Parathyroid adenoma (tissue), 2 donors: ENCODE measurements around the gene MPP4.

Source experiments
- H2AFZ ChIP-seq: fragments of 300-600 bp; sonication (generic); one replicate; pipeline ENCODE4 v1.7.0; 2017; ENCODE audit warnings: antibody characterized with exemption, mild to moderate bottlenecking
- H3K27ac ChIP-seq: fragments of 300-600 bp; sonication (generic); one replicate; pipeline ENCODE4 v1.7.0; 2017
- H3K27me3 ChIP-seq: fragments of 300-600 bp; sonication (generic); one replicate; pipeline ENCODE4 v1.7.0; 2017; ENCODE audit warnings: low read length; ENCODE audit not compliant: control insufficient read depth, insufficient read depth
- H3K36me3 ChIP-seq: fragments of 300-600 bp; sonication (generic); one replicate; pipeline ENCODE4 v1.7.0; 2017; ENCODE audit warnings: low read length; ENCODE audit not compliant: control insufficient read depth, insufficient read depth
- H3K4me1 ChIP-seq: fragments of 300-600 bp; sonication (generic); one replicate; pipeline ENCODE4 v1.7.0; 2017; ENCODE audit warnings: control low read depth
- H3K4me2 ChIP-seq: fragments of 300-600 bp; sonication (generic); one replicate; pipeline ENCODE4 v1.7.0; 2017; ENCODE audit warnings: low read length
- H3K4me3 ChIP-seq: fragments of 300-600 bp; sonication (generic); one replicate; pipeline ENCODE4 v1.7.0; 2017; ENCODE audit warnings: low read depth, low read length
- H3K79me2 ChIP-seq: fragments of 300-600 bp; sonication (generic); one replicate; pipeline ENCODE4 v1.7.0; 2017; ENCODE audit warnings: control low read depth
- H3K9ac ChIP-seq: fragments of 300-600 bp; sonication (generic); one replicate; pipeline ENCODE4 v1.7.0; 2017; ENCODE audit warnings: mild to moderate bottlenecking
- H3K9me3 ChIP-seq: fragments of 300-600 bp; sonication (generic); one replicate; pipeline ENCODE4 v1.7.0; 2017; ENCODE audit warnings: low read length; ENCODE audit not compliant: control insufficient read depth
- CTCF ChIP-seq: fragments of 300-600 bp; sonication (generic); IDR thresholded peaks from one replicate; pipeline ENCODE4 v1.7.0; 2017; ENCODE audit warnings: antibody characterized with exemption, mild to moderate bottlenecking
- donor health status: primary hyperparathyroidism.

MPP4 gene

GRCh38 chr2:201647431-201647830 lies 51.0 kb downstream of the MPP4 start:
- Histone ChIP-seq H3K4me3 (no peak overlapping the region), H3K9ac (no peak overlapping the region)

GRCh38 chr2:201644001-201644400 lies 54.4 kb downstream of the MPP4 start:
- peak overlapping the region; percentile 95 for H3K4me3 ChIP-seq
- peak overlapping the region; percentile 83 for H2AFZ ChIP-seq
- no peak overlapping the region for H3K9ac ChIP-seq
- H3K27me3 ChIP-seq, result no peaks in the 10 kb centered on the region
- H3K4me1 ChIP-seq, result peaks cover 6% of the 10 kb centered on the region
- peak overlapping the region; percentile 83 for H3K27ac ChIP-seq
- no peaks in the 10 kb centered on the region for H3K36me3 ChIP-seq
- TF ChIP-seq CTCF, result no peak
- no peaks in the 10 kb centered on the region for H3K79me2 ChIP-seq
- no peak overlapping the region for H3K4me2 ChIP-seq
- H3K9me3 ChIP-seq, result no peaks in the 10 kb centered on the region

More at GRCh38 chr2:201647431-201647830, 51.0 kb downstream of the MPP4 start:
- Histone ChIP-seq H3K9me3 (no peaks in the 10 kb centered on the region), H3K79me2 (no peaks in the 10 kb centered on the region), H2AFZ (no peak overlapping the region), H3K36me3 (no peaks in the 10 kb centered on the region), H3K27me3 (no peaks in the 10 kb centered on the region), H3K4me2 (no peak overlapping the region), H3K27ac (no peak overlapping the region), H3K4me1 (peaks cover 6% of the 10 kb centered on the region)
- TF ChIP-seq CTCF, result no peak

GRCh38 chr2:201643216-201643890 lies 55.1 kb downstream of the MPP4 start, which contains the start of gene TMEM237:
Gene TMEM237 (minus strand): TSS chr2:201643503. CDS start chr2:201643400, 103 bp downstream.
- Histone ChIP-seq H3K36me3 (no peaks in the 10 kb centered on the region), H3K27ac (peak within 1 kb of the TSS; percentile 83), H3K4me1 (peaks cover 6% of the 10 kb centered on the region), H3K4me3 (peak within 1 kb of the TSS; percentile 95), H3K4me2 (peak within 1 kb of the TSS; percentile 93), H3K9ac (peak within 1 kb of the TSS; percentile 61), H3K9me3 (no peaks in the 10 kb centered on the region), H3K27me3 (no peaks in the 10 kb centered on the region), H2AFZ (peak within 1 kb of the TSS; percentile 83), H3K79me2 (no peaks in the 10 kb centered on the region)
- TF ChIP-seq CTCF, result no peak

GRCh38 chr2:201642579-201643215 lies 55.7 kb downstream of the MPP4 start:
- Histone ChIP-seq H2AFZ (peak overlapping the region; percentile 83), H3K36me3 (no peaks in the 10 kb centered on the region), H3K9ac (peak overlapping the region; percentile 61), H3K9me3 (no peaks in the 10 kb centered on the region), H3K27ac (peak overlapping the region; percentile 83), H3K4me1 (peaks cover 6% of the 10 kb centered on the region), H3K27me3 (no peaks in the 10 kb centered on the region), H3K4me3 (peak overlapping the region; percentile 95), H3K4me2 (peak overlapping the region; percentile 93), H3K79me2 (no peaks in the 10 kb centered on the region)
- TF ChIP-seq CTCF, result peak; percentile 10
